ENCODE data around the gene OR10D3.

GRCh38 chr11:124152770-124153407 is 30.3 kb upstream of the OR10D3 start:
- TF ChIP-seq CTCF (conservative IDR thresholded peaks at IDR 0.05; ENCODE audit: low read length) (peak; percentile 44), EZH2phosphoT487 (IDR thresholded peaks at IDR 0.05; ENCODE audit: borderline replicate concordance) (no peak)
